Esophagus squamous epithelium (tissue), 4 donors: Measurements from ENCODE around the gene ITM2C.

Experiments used
- CTCF ChIP-seq, 6 experiments: fragments of 450-650 bp in 4 of 6; fragments of 200-600 bp in 2 of 6; sonication (generic) in 2 of 6; IDR thresholded peaks; one replicate each; pipeline ENCODE4 v1.5.1; 2016 to 2019; ENCODE audit warnings: antibody characterized with exemption in 6 of 6, mild to moderate bottlenecking in 4 of 6, moderate library complexity in 4 of 6
- POLR2A ChIP-seq, 4 donors: fragments of 450-650 bp; IDR thresholded peaks; one replicate each; pipeline ENCODE4 v1.6.1; 2017; ENCODE audit warnings: antibody characterized with exemption in 4 of 4, mild to moderate bottlenecking in 4 of 4, moderate library complexity in 3 of 4

- no peak for TF ChIP-seq CTCF (IDR thresholded peaks at IDR 0.05)
- no peak for TF ChIP-seq POLR2A (IDR thresholded peaks at IDR 0.05)
Observed at GRCh38 chr2:230914886-230915285, 50.1 kb downstream of the ITM2C start.
